Measurements from ENCODE around the gene STRBP.

Gene STRBP

DNA sequence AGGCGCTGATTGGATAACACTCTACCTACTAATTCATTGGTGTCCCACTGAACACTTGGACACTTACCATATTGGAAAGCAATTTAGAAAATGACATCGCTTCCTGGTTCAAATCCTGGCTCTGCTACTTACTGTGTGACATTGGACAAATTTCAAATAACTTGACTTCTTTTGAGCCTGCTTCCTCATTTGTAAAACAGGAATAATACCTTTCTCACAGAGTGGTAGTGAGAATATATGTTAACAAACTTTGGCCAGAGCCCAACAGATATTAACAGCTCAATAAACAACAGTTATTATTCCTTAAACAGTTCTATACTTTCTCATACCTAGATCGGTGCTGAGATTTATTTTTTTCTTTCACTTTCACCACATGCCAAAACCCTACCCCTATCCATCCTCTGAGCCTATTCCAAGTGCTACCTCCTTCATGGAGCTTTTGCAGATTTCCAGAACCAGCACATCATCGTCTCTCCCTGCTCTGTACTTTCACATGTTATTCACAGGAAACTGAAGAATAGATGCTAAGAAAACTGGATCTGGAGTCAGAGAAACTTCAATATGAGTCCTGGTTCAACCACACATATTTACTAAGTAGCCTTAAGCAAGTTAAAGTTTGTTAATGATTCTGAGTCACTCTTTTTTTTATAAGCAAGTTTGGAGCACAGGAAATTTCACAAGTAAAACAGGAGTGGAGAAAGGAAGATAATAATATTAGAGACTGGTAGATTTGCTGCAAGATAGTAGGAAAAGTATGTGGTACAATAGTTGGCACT lies 92.3 kb downstream of the STRBP start:
- DNase-seq (ENCODE audit: low read depth): no peak
- no peak overlapping the region for H3K4me3 ChIP-seq (ENCODE audit: low read depth, low read length)
- TF ChIP-seq, protein P1, sequence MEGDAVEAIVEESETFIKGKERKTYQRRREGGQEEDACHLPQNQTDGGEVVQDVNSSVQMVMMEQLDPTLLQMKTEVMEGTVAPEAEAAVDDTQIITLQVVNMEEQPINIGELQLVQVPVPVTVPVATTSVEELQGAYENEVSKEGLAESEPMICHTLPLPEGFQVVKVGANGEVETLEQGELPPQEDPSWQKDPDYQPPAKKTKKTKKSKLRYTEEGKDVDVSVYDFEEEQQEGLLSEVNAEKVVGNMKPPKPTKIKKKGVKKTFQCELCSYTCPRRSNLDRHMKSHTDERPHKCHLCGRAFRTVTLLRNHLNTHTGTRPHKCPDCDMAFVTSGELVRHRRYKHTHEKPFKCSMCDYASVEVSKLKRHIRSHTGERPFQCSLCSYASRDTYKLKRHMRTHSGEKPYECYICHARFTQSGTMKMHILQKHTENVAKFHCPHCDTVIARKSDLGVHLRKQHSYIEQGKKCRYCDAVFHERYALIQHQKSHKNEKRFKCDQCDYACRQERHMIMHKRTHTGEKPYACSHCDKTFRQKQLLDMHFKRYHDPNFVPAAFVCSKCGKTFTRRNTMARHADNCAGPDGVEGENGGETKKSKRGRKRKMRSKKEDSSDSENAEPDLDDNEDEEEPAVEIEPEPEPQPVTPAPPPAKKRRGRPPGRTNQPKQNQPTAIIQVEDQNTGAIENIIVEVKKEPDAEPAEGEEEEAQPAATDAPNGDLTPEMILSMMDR (conservative IDR thresholded peaks at IDR 0.05; ENCODE audit: low read depth, low read length): no peak

DNA sequence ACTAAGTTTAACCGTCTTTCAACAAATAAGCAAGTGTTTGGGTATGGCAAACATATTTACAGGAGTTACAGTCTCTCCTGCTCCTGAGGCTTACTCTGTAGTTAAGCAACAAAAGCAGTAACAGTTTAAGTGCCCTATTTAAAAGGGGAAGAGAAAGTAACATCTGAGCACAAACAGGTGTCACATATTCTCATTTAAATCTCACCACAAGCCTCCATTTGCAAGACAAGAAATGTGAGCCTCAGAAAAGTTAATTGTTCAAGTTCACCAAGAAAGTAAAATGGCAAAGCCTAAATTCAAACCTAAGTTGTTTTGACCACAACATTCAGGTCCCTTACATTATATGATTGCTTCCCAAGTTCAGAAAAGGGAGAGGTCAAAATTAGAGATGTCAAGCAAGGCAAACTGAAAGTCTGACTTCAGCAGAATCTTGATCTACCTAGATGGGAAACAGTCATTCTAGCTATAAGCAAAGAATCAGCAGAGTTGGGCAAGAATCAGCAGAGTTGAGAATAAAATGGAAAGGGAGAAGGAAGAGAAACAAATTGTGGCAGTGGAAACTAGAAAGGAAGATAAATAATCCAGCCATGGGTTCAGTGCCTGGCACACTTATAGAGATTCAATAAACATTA lies 93.4 kb downstream of the STRBP start:
- TF ChIP-seq, protein P1 (conservative IDR thresholded peaks at IDR 0.05; ENCODE audit: low read depth, low read length): no peak
- no peak overlapping the region for H3K4me3 ChIP-seq (ENCODE audit: low read depth, low read length)
- no peak for DNase-seq (ENCODE audit: low read depth)

DNA sequence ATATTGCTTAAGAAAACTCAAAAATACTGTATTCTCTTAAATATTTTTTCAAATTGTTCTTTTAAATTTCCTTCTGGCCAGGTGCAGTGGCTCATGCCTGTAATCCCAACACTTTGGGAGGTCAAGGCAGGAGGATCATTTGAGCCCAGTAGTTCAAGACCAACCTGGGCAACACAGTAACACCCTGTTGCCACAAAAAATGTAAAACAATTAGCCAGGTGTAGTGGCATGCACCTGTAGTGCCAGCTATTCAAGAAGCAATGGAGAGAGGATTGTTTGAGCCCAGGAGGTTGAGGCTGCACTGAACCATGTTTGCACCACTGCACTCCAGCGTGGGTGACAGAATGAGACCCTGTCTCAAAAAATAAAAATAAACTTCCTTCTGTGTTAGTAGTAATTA lies 94.3 kb downstream of the STRBP start:
- no peak for DNase-seq (ENCODE audit: low read depth)
- TF ChIP-seq, protein P1 (conservative IDR thresholded peaks at IDR 0.05; ENCODE audit: low read depth, low read length): no peak
- H3K4me3 ChIP-seq (ENCODE audit: low read depth, low read length): no peak overlapping the region

DNA sequence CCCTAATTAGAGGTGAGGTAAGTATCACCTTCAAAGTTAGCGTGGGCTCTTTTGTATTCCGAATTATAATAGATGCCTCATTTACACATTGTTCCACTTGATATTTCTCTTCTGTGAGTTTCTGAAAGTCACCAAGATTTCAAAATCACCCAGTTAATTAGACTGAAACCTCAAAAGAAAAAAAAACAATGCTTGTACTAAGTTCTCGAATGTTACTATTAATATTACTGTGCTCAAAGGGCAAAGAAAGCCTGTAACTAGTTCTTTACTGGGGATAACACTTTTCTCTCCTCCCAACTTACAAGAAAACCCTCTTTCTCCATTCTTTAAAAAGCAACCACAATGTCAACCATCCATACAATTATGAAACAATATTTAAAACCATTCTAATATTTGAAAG lies 98.5 kb downstream of the STRBP start:
- no peak for DNase-seq (ENCODE audit: low read depth)
- TF ChIP-seq, protein P1 (conservative IDR thresholded peaks at IDR 0.05; ENCODE audit: low read depth, low read length): no peak
- no peak overlapping the region for H3K4me3 ChIP-seq (ENCODE audit: low read depth, low read length)

DNA sequence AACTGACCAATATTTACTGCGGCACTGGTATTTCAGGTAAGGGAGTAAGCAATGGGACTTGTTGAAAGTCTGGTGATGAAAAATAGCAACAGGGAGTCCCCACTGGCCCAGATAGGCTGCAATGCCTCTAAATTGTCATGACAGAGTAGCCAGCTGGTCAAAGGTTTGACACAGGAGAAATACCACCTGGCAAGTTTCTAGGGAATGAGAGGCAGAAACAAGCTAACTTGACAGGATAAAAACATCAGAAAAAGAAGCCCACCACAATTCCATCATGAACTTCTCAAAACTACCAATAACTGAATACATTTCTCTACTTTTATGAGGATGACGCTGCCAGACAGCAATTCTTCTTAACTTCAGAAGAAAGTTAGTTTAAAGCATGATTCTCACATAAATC lies 99.8 kb downstream of the STRBP start:
- TF ChIP-seq, protein P1 (conservative IDR thresholded peaks at IDR 0.05; ENCODE audit: low read depth, low read length): no peak

DNA sequence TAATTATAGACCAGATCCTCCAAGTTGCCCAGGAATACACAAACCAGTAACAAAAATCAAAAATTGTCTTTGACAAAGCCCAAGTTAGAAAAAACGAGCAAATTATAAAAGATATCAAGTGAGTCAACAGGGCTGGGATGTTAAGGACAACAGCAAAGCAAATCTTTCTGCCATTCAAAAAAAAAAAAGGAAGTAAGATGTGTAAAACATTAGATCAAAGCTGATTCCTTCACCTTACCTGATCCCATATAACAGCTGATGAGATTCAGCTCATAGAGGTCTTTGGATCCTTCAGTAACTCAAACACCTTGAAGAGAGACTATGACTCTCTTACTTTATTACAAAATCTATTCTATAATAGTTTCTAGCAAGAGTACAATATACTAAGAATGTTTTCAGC lies 100.9 kb downstream of the STRBP start:
- H3K4me3 ChIP-seq (ENCODE audit: low read depth, low read length): no peak overlapping the region
- DNase-seq (ENCODE audit: low read depth): no peak
- TF ChIP-seq, protein P1 (conservative IDR thresholded peaks at IDR 0.05; ENCODE audit: low read depth, low read length): no peak

More for the DNA sequence above, 99.8 kb downstream of the STRBP start:
- H3K4me3 ChIP-seq (ENCODE audit: low read depth, low read length): no peak overlapping the region
- no peak for DNase-seq (ENCODE audit: low read depth)

DNA sequence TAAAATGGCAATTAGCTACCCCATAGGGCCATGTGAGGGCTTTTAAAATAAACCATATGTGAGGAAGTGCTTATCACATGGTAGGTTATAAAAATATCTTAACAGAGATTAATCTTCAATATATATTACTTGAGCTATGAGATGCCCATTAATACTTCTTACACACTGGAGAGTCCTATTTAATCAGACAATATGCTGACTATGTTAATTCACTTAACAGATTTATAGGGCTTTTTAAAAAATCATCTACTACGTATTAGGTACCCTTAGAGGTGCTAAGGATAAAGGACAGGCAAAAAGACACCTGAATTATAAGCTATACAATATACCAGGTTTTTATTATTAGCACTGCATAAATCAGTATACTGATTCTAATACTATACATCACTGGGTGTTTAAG lies 102.6 kb downstream of the STRBP start:
- H3K4me3 ChIP-seq (ENCODE audit: low read depth, low read length): no peak overlapping the region

More for the DNA sequence above, 102.6 kb downstream of the STRBP start:
- no peak for DNase-seq (ENCODE audit: low read depth)
- TF ChIP-seq, protein P1 (conservative IDR thresholded peaks at IDR 0.05; ENCODE audit: low read depth, low read length): no peak
